HUES6 (cell line): ENCODE data around the gene TSC2.
"Not testable (repeated sequence)": the region's sequence is repeated elsewhere in the genome, so short reads cannot be mapped to it uniquely, and the experiment has no call there.

ENCODE experiments used
- H3K27ac ChIP-seq: 2 replicates; pipeline ENCODE4 v1.7.0; 2013; ENCODE audit warnings: low read depth, mild to moderate bottlenecking, low read length, inconsistent platforms
- H3K27me3 ChIP-seq: 2 replicates; pipeline ENCODE4 v1.6.1; 2013; ENCODE audit warnings: low read length; ENCODE audit not compliant: control insufficient read depth, insufficient read depth
- H3K36me3 ChIP-seq: 2 replicates; pipeline ENCODE4 v1.6.1; 2013; ENCODE audit warnings: low read length; ENCODE audit not compliant: control insufficient read depth, insufficient read depth
- H3K4me1 ChIP-seq: 2 replicates; pipeline ENCODE4 v1.6.1; 2013; ENCODE audit warnings: low read length; ENCODE audit not compliant: control insufficient read depth, insufficient read depth
- H3K4me3 ChIP-seq: 2 replicates; pipeline ENCODE4 v1.5.1; 2013; ENCODE audit warnings: low read depth, low read length
- H3K9ac ChIP-seq: one replicate; pipeline ENCODE4 v1.6.1; 2013; ENCODE audit warnings: mild to moderate bottlenecking, low read length
- H3K9me3 ChIP-seq: 2 replicates; pipeline ENCODE4 v1.6.1; 2013; ENCODE audit warnings: low read depth, low read length; ENCODE audit not compliant: control insufficient read depth, insufficient read depth

Gene TSC2

DNA sequence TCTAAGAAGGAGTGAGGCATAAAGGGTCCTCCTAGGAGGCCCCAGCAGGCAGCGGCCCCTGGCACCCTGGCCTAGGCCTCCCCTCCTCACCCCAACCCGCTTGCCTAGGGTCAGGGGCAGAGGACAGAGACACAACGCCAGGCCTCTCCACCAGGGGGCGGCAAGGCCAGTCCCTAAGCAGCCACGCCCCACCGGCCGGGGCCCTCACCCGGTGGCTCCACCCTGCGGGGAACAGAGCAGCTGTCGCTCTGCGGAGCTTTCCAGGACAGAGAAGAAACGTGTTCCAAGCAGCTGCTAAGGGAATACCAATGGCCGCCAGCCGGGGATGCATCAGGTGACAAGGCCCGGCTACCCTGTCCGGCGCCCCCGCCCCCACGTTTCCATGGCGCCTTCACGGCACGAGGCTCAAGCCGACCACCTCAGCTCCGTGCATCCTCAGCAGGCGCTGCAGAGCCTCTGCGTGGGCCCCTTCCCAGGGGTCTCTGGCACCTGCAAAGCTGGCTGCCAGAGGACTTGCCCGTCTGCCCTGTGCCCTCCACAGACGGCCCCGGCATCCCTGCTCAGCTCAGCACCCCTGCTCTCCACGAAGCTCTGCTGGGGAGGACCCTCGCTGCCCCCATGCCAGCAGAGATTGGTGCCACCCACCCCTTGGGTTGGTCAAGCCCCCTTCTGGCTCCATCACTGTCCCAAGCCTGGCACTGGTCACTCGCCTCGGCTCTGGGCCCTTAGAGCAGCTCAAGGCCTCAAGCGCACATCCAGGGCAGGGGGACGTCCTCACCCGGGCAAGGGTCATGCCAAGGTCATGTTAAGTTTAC, 43.8 kb upstream of the TSC2 start:
- peak overlapping the region; percentile 23 for H3K9ac ChIP-seq
- no peaks in the 10 kb centered on the region for H3K9me3 ChIP-seq
- H3K4me3 ChIP-seq: peak overlapping the region; percentile 23
- peaks cover 42% of the 10 kb centered on the region for H3K4me1 ChIP-seq
- no peaks in the 10 kb centered on the region for H3K27me3 ChIP-seq
- H3K27ac ChIP-seq: no peak overlapping the region
- H3K36me3 ChIP-seq: peaks cover 56% of the 10 kb centered on the region

- H3K27me3 ChIP-seq: no peaks in the 10 kb centered on the region
- H3K4me3 ChIP-seq: no peak overlapping the region
- H3K9me3 ChIP-seq: no peaks in the 10 kb centered on the region
- peaks cover 47% of the 10 kb centered on the region for H3K36me3 ChIP-seq
- H3K27ac ChIP-seq: no peak overlapping the region
- H3K9ac ChIP-seq: peak overlapping the region; percentile 2
- H3K4me1 ChIP-seq: peaks cover 43% of the 10 kb centered on the region
Measured at GRCh38 chr16:2004795-2005517, 42.8 kb upstream of the TSC2 start.

- Histone ChIP-seq H3K27ac (no peak overlapping the region), H3K4me1 (peaks cover 50% of the 10 kb centered on the region), H3K9me3 (no peaks in the 10 kb centered on the region), H3K36me3 (peaks cover 41% of the 10 kb centered on the region), H3K9ac (no peak overlapping the region), H3K4me3 (no peak overlapping the region), H3K27me3 (no peaks in the 10 kb centered on the region)
Measured at GRCh38 chr16:2005646-2006045, 42.1 kb upstream of the TSC2 start.

- Histone ChIP-seq H3K27ac (no peak overlapping the region), H3K27me3 (no peaks in the 10 kb centered on the region), H3K4me3 (no peak overlapping the region), H3K36me3 (peaks cover 34% of the 10 kb centered on the region), H3K4me1 (peaks cover 50% of the 10 kb centered on the region), H3K9me3 (no peaks in the 10 kb centered on the region), H3K9ac (no peak overlapping the region)
Measured at GRCh38 chr16:2006317-2006716, 41.5 kb upstream of the TSC2 start.

GRCh38 chr16:2007081-2007836, 40.5 kb upstream of the TSC2 start:
- no peaks in the 10 kb centered on the region for H3K9me3 ChIP-seq
- H3K4me3 ChIP-seq: 0 out of 2 replicates have a peak overlapping the region, but pooled peaks have one; percentile 15
- H3K9ac ChIP-seq: no peak overlapping the region
- H3K4me1 ChIP-seq: peaks cover 50% of the 10 kb centered on the region
- no peaks in the 10 kb centered on the region for H3K27me3 ChIP-seq
- no peak overlapping the region for H3K27ac ChIP-seq
- H3K36me3 ChIP-seq: peaks cover 25% of the 10 kb centered on the region

DNA sequence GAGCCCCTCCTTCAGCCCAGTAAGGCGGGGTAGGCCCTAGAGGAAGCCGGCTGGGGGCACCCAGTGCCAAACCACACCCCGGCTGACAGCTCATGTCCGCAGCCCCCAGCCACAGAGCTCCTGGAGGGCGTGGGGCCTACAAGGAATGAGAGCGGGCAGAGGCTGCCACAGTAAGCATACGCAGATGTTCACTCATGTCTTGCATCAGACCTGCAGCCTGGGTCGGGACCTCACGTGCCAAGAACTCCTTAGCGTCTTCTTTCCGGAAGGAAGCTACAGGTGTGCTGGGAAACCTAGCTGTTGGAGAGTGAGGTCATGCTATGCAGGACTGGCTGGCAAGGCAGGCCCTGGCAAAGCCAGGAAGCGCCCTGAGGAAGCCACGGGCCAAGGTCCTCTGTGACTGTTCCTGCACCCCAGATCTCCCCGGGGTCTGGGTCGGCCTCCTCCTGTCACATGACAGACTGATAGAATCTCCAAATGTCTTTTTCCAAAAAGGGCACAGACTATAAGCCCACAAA, 39.7 kb upstream of the TSC2 start:
- Histone ChIP-seq H3K9ac (no peak overlapping the region), H3K4me1 (peaks cover 50% of the 10 kb centered on the region)

DNA sequence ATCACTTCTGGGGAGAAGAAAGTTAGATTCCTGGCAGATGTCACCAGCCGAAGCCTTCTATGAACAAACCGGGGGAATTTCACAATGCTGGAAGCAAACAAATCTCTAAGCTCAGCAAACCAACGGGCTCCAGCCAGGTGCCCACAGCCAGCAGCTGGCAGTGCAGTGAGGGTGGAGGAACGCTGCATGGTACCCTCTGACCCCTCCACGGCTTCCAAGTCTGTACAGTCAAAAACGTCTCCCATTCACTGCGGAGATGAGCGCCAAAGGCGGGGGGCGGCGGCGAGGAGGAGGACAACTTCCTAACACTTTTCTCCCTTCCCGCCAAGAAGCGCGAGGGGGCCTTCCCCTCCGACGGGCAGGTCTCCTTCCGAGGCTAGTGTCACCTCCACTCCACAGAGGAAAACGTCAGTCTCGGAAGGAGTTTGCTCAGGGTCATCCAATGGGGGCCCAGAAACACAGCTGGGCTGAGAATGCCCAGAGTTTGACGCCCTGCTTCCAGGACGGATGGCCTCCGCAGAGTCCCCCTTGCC, 39.1 kb upstream of the TSC2 start:
- peak overlapping the region; percentile 82; the same call in 1 of the 2 replicates for H3K27ac ChIP-seq
- peaks cover 11% of the 10 kb centered on the region for H3K36me3 ChIP-seq
- H3K4me3 ChIP-seq: peak overlapping the region; percentile 76
- no peaks in the 10 kb centered on the region for H3K9me3 ChIP-seq
- H3K9ac ChIP-seq: peak overlapping the region; percentile 87
- peaks cover 46% of the 10 kb centered on the region for H3K4me1 ChIP-seq
- H3K27me3 ChIP-seq: no peaks in the 10 kb centered on the region

More for the DNA sequence above, 39.7 kb upstream of the TSC2 start:
- peak overlapping the region; percentile 76 for H3K4me3 ChIP-seq
- H3K36me3 ChIP-seq: peaks cover 17% of the 10 kb centered on the region
- H3K27ac ChIP-seq: no peak overlapping the region; the same call in 1 of the 2 replicates
- H3K27me3 ChIP-seq: no peaks in the 10 kb centered on the region
- no peaks in the 10 kb centered on the region for H3K9me3 ChIP-seq

DNA sequence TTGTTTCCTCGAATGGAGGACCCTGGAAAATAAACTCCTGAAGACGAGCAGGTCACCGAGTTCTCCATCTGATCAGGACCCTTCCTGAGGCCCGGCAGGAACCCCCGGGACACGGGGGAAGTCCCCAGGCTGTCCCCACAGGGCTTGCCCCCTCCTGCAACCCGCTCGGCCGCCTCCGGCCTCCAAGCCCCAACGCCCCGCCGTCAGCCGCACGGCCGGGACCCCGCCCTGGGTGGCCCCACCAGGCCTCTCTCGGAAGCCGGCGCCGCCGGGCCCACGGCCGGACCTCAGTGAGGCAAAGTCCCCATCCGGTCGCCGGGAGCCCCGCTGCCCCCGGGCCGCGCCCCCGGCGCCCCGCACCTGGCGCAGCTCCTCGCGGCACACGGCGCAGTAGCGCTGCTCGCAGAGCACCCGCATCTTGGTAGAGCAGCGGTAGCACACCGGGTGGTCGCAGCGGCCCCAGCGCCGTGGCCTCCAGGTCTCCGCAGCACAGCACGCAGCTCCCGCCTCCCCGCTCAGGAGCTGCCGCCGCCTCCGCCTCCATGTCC, 38.5 kb upstream of the TSC2 start:
- peak overlapping the region; percentile 82; the same call in 1 of the 2 replicates for H3K27ac ChIP-seq

GRCh38 chr16:2009791-2010510, 37.8 kb upstream of the TSC2 start, which contains the start of gene ZNF598:
Gene ZNF598, minus strand, starts transcription at chr16:2009821.
- Histone ChIP-seq H3K4me1 (peaks cover 36% of the 10 kb centered on the region), H3K9ac (peak within 1 kb of the TSS; percentile 88), H3K27me3 (no peaks in the 10 kb centered on the region), H3K27ac (peak within 1 kb of the TSS; percentile 82; the same call in 1 of the 2 replicates), H3K36me3 (peaks cover 11% of the 10 kb centered on the region), H3K9me3 (no peaks in the 10 kb centered on the region), H3K4me3 (peak within 1 kb of the TSS; percentile 82)

More for the DNA sequence above, 38.5 kb upstream of the TSC2 start:
- peak overlapping the region; percentile 87 for H3K9ac ChIP-seq
- peaks cover 11% of the 10 kb centered on the region for H3K36me3 ChIP-seq
- H3K27me3 ChIP-seq: no peaks in the 10 kb centered on the region
- H3K4me3 ChIP-seq: peak overlapping the region; percentile 76
- peaks cover 43% of the 10 kb centered on the region for H3K4me1 ChIP-seq
- no peaks in the 10 kb centered on the region for H3K9me3 ChIP-seq

GRCh38 chr16:2011726-2012125, 36.1 kb upstream of the TSC2 start:
- not testable (repeated sequence) for H3K27me3 ChIP-seq, H3K9me3 ChIP-seq, H3K9ac ChIP-seq, H3K4me3 ChIP-seq, H3K36me3 ChIP-seq, H3K27ac ChIP-seq
- H3K4me1 ChIP-seq: peaks cover 24% of the 10 kb centered on the region
